Measurements from ENCODE around the gene MMRN2. TPM values are rescaled to one million over a fixed set of nuclear protein-coding genes. Genes with fewer than 3 reads are reported as not detected.
A peak's percentile ranks its signal among the peaks of the same experiment; 100 is the strongest.

The MMRN2 gene
- total and polyA plus RNA-seq, 12 donors: 9.5 to 44.2 (median 28.4) TPM

- peak in 2 of 7 donors; percentile 15 to 46 for DNase-seq
- TF ChIP-seq POLR2A (IDR thresholded peaks at IDR 0.05) (no peak), CTCF (IDR thresholded peaks at IDR 0.05) (no peak)
Measured at GRCh38 chr10:86944907-86945306, 12.5 kb downstream of the MMRN2 start.

GRCh38 chr10:86944471-86944870, 12.9 kb downstream of the MMRN2 start:
- Histone ChIP-seq H3K27me3 (no peaks in the 10 kb centered on the region), H3K27ac (peak overlapping the region in 2 of 5 donors; percentile 12 to 58), H3K4me1 (replicated peaks in 1 of 2) (peaks cover 4 to 13% of the 10 kb centered on the region in 2 donors), H3K36me3 (replicated peaks in 1 of 2) (no peaks in the 10 kb centered on the region), H3K4me3 (no peak overlapping the region), H3K9me3 (replicated peaks in 1 of 3) (no peaks in the 10 kb centered on the region)
- DNase-seq: no peak
- no peak for TF ChIP-seq POLR2A (IDR thresholded peaks at IDR 0.05)
- no peak for TF ChIP-seq CTCF (IDR thresholded peaks at IDR 0.05)
- intact Hi-C loops (cut with DNase I): no loop called here

More at GRCh38 chr10:86944907-86945306, 12.5 kb downstream of the MMRN2 start:
- Histone ChIP-seq H3K4me1 (replicated peaks in 1 of 2) (peaks cover 4 to 13% of the 10 kb centered on the region in 2 donors), H3K36me3 (replicated peaks in 1 of 2) (no peaks in the 10 kb centered on the region), H3K27ac (peak overlapping the region in 1 of 5 donors; percentile 58), H3K27me3 (no peaks in the 10 kb centered on the region), H3K4me3 (no peak overlapping the region), H3K9me3 (replicated peaks in 1 of 3) (no peaks in the 10 kb centered on the region)
- intact Hi-C loops (cut with DNase I): no loop called here
- 84 to 100% (median 91%) methylated on average over 2 to 3 of the region's 3 CpGs for WGBS, 4 donors

GRCh38 chr10:86944031-86944419, 13.4 kb downstream of the MMRN2 start:
- no peak for TF ChIP-seq CTCF (IDR thresholded peaks at IDR 0.05)
- TF ChIP-seq POLR2A (IDR thresholded peaks at IDR 0.05): no peak
- no peaks in the 10 kb centered on the region for H3K9me3 ChIP-seq (replicated peaks in 1 of 3)
- peak overlapping the region in 2 of 5 donors; percentile 12 to 58 for H3K27ac ChIP-seq
- H3K4me1 ChIP-seq (replicated peaks in 1 of 2): peaks cover 4 to 16% of the 10 kb centered on the region in 2 donors
- no peaks in the 10 kb centered on the region for H3K36me3 ChIP-seq (replicated peaks in 1 of 2)
- 43 to 65% (median 59%) methylated on average over 3 to 4 of the region's 4 CpGs for WGBS, 4 donors
- no peak overlapping the region for H3K4me3 ChIP-seq
- intact Hi-C loops (cut with DNase I): no loop called here
- no peaks in the 10 kb centered on the region for H3K27me3 ChIP-seq
- peak in 4 of 7 donors; percentile 27 to 60 (median 40) for DNase-seq

- peak in 6 of 7 donors; percentile 45 to 72 (median 62) for DNase-seq
- 79 to 86% (median 84%) methylated on average over 25 to 30 of the region's 30 CpGs for WGBS, 4 donors
- H3K36me3 ChIP-seq (replicated peaks in 1 of 2): no peaks in the 10 kb centered on the region
- TF ChIP-seq CTCF (IDR thresholded peaks at IDR 0.05): no peak
- peak overlapping the region in 2 of 5 donors; percentile 12 to 58 for H3K27ac ChIP-seq
- intact Hi-C loops (cut with DNase I): no loop called here
- H3K4me1 ChIP-seq (replicated peaks in 1 of 2): peaks cover 4 to 21% of the 10 kb centered on the region in 2 donors
- no peak overlapping the region for H3K4me3 ChIP-seq
- no peaks in the 10 kb centered on the region for H3K9me3 ChIP-seq (replicated peaks in 1 of 3)
- no peaks in the 10 kb centered on the region for H3K27me3 ChIP-seq
Measured at GRCh38 chr10:86943316-86944030, 13.9 kb downstream of the MMRN2 start.
